CD4-positive, alpha-beta T cell (primary cell): ENCODE data around the gene TBC1D2. TPM values are rescaled to one million over a fixed set of nuclear protein-coding genes. Genes with fewer than 3 reads are reported as not detected.

Source experiments
- ATAC-seq: fragments of 200-7000 bp; cut with Tn5 transposase; one replicate; pipeline ENCODE4 v1.10.0; 2022; ENCODE audit warnings: mild to moderate bottlenecking; ENCODE audit not compliant: poor library complexity
- CTCF ChIA-PET: fragments of 350-600 bp; sonication (Branson Sonifier 250); formaldehyde crosslinking; loops from one replicate; lab custom pipeline; 2021; ENCODE audit warnings: antibody characterized with exemption, inconsistent platforms; lab: Charles Lee
- POLR2A ChIA-PET: fragments of 350-600 bp; sonication (Branson Sonifier 250); formaldehyde crosslinking; loops from one replicate; lab custom pipeline; 2021; ENCODE audit warnings: antibody characterized with exemption, inconsistent platforms; lab: Charles Lee
- DNase-seq, 14 experiments: peaks; one replicate each; pipeline ENCODE4 v3.0.0-alpha.2; 2013 to 2020; ENCODE audit warnings: mixed read lengths in 2 of 14
- H3K27ac ChIP-seq, 2 donors: one replicate each; pipeline versions ENCODE4 v1.5.1 to v1.7.0; 2013; ENCODE audit warnings: low read length in 2 of 2, low read depth in 1 of 2, mild to moderate bottlenecking in 1 of 2
- H3K27me3 ChIP-seq, 2 experiments: 1 replicate in 1 of 2; 2 replicates in 1 of 2; pipeline versions ENCODE4 v1.6.1 to v1.7.0; 2013; ENCODE audit warnings: low read length in 2 of 2, control low read depth in 1 of 2, mild to moderate bottlenecking in 1 of 2, moderate library complexity in 1 of 2; ENCODE audit not compliant: insufficient read depth in 2 of 2, control insufficient read depth in 1 of 2
- H3K36me3 ChIP-seq: one replicate; pipeline ENCODE4 v1.6.1; 2013; ENCODE audit warnings: low read length, control low read depth; ENCODE audit not compliant: insufficient read depth
- H3K4me1 ChIP-seq: one replicate; pipeline ENCODE4 v1.6.1; 2013; ENCODE audit warnings: low read length, control low read depth; ENCODE audit not compliant: insufficient read depth
- H3K4me3 ChIP-seq: one replicate; pipeline ENCODE4 v1.5.1; 2013; ENCODE audit warnings: mild to moderate bottlenecking, low read length, moderate library complexity
- H3K9me3 ChIP-seq, 2 experiments: 1 replicate in 1 of 2; 2 replicates in 1 of 2; pipeline versions ENCODE4 v1.6.1 to v1.7.0; 2013; ENCODE audit warnings: low read length in 2 of 2, mild to moderate bottlenecking in 2 of 2, control low read depth in 1 of 2, moderate library complexity in 1 of 2; ENCODE audit not compliant: control insufficient read depth in 1 of 2, insufficient read depth in 1 of 2
- H3K27ac Mint-ChIP-seq: one replicate; pipeline ENCODE4 v1.8.0; 2020; ENCODE audit warnings: mixed read lengths
- H3K27me3 Mint-ChIP-seq: one replicate; pipeline ENCODE4 v1.8.0; 2021; ENCODE audit warnings: mixed read lengths
- H3K36me3 Mint-ChIP-seq: one replicate; pipeline ENCODE4 v1.8.0; 2021; ENCODE audit warnings: low read depth, mixed read lengths
- H3K4me1 Mint-ChIP-seq: one replicate; pipeline ENCODE4 v1.8.0; 2021; ENCODE audit warnings: low read depth, mixed read lengths
- H3K4me3 Mint-ChIP-seq: one replicate; pipeline ENCODE4 v1.8.0; 2020; ENCODE audit warnings: mild to moderate bottlenecking, mixed read lengths
- H3K9me3 Mint-ChIP-seq: one replicate; pipeline ENCODE4 v1.8.0; 2020; ENCODE audit warnings: mixed read lengths
- intact Hi-C, 2 experiments: fragments of 100-400 bp; cut with DNase I in 1 of 2; cut with micrococcal nuclease in 1 of 2; formaldehyde crosslinking; loops; one replicate each; pipeline versions ENCODE4 v1.15.1 to v1.9.0; 2023 to 2025; cut with DNase I, micrococcal nuclease
- total RNA-seq, 174 experiments: library from RNA in 2 of 174; stranded (reverse) in 2 of 174; gene quantifications; one replicate each; pipeline ENCODE4 v1.2.3 and lab custom pipeline; 2021 to 2026
- TF ChIP-seq, protein P1 (sequence below): fragments of 200-600 bp; IDR thresholded peaks from one replicate; pipeline ENCODE4 v1.8.0; 2022; ENCODE audit warnings: antibody characterized with exemption, mild to moderate bottlenecking

Gene TBC1D2
- total RNA-seq, 2 experiments from 2014 or later = 2.9 to 4.0 TPM

- no peaks in the 10 kb centered on the region for H3K9me3 ChIP-seq
- DNase-seq (no peak), ATAC-seq (no peak)
- intact Hi-C loops = no loop called here
- H3K4me3 Mint-ChIP-seq = no peak overlapping the region
- TF ChIP-seq, protein P1, sequence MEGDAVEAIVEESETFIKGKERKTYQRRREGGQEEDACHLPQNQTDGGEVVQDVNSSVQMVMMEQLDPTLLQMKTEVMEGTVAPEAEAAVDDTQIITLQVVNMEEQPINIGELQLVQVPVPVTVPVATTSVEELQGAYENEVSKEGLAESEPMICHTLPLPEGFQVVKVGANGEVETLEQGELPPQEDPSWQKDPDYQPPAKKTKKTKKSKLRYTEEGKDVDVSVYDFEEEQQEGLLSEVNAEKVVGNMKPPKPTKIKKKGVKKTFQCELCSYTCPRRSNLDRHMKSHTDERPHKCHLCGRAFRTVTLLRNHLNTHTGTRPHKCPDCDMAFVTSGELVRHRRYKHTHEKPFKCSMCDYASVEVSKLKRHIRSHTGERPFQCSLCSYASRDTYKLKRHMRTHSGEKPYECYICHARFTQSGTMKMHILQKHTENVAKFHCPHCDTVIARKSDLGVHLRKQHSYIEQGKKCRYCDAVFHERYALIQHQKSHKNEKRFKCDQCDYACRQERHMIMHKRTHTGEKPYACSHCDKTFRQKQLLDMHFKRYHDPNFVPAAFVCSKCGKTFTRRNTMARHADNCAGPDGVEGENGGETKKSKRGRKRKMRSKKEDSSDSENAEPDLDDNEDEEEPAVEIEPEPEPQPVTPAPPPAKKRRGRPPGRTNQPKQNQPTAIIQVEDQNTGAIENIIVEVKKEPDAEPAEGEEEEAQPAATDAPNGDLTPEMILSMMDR = no peak
- no peak overlapping the region for H3K27ac ChIP-seq
- peaks cover 12% of the 10 kb centered on the region for H3K36me3 ChIP-seq
- no peaks in the 10 kb centered on the region for H3K27me3 Mint-ChIP-seq
- peaks cover 8% of the 10 kb centered on the region for H3K4me1 ChIP-seq
- no peak overlapping the region for H3K27ac Mint-ChIP-seq
- ChIA-PET CTCF (interaction anchor here (2.4 kb wide), 1 partner anchor 56 kb away, joined by 8 read pairs; no protein-coding TSS in a partner anchor), POLR2A (no interaction called here)
- H3K36me3 Mint-ChIP-seq = peaks cover 7% of the 10 kb centered on the region
- no peaks in the 10 kb centered on the region for H3K9me3 Mint-ChIP-seq
- H3K4me3 ChIP-seq = no peak overlapping the region
- H3K27me3 ChIP-seq = no peaks in the 10 kb centered on the region
- H3K4me1 Mint-ChIP-seq = peaks cover 6% of the 10 kb centered on the region
Measured at GRCh38 chr9:98207606-98208005, 47.8 kb downstream of the TBC1D2 start.

GRCh38 chr9:98206754-98207153, 48.7 kb downstream of the TBC1D2 start:
- H3K9me3 ChIP-seq = no peaks in the 10 kb centered on the region
- peaks cover 8% of the 10 kb centered on the region for H3K4me1 ChIP-seq
- ATAC-seq (no peak), DNase-seq (no peak)
- no peaks in the 10 kb centered on the region for H3K36me3 Mint-ChIP-seq
- POLR2A ChIA-PET = interaction anchor here (0.5 kb wide), 1 partner anchor 132 kb away, joined by 3 read pairs; no protein-coding TSS in a partner anchor
- H3K27ac ChIP-seq = no peak overlapping the region
- no peak overlapping the region for H3K4me3 Mint-ChIP-seq
- H3K36me3 ChIP-seq = peaks cover 10% of the 10 kb centered on the region
- no peaks in the 10 kb centered on the region for H3K9me3 Mint-ChIP-seq
- TF ChIP-seq, protein P1 = no peak
- H3K27me3 ChIP-seq = no peaks in the 10 kb centered on the region
- H3K4me1 Mint-ChIP-seq = peaks cover 6% of the 10 kb centered on the region
- intact Hi-C loops = no loop called here
- CTCF ChIA-PET = interaction anchor here (2.4 kb wide), 1 partner anchor 57 kb away, joined by 8 read pairs; no protein-coding TSS in a partner anchor
- no peak overlapping the region for H3K4me3 ChIP-seq
- H3K27ac Mint-ChIP-seq = no peak overlapping the region
- H3K27me3 Mint-ChIP-seq = no peaks in the 10 kb centered on the region

DNA sequence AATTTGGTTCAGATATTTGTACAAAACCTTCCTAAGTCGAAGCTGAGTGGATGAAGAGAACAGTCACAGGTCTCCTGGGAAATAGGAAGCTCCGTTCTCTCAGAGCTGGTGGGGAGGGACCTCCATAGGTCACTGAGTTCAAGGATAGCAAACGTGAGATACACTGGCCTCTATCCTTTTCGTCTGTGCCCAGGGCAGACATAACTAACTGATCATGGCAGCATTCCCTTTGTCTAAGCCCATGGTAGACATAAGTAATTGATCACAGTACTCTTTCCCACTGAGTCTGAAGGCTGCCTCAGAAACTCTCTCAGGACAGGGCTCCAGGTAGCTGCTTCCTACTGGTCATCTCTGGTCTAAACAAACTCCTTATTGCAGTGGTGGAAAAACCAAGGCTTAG, 50.8 kb downstream of the TBC1D2 start:
- TF ChIP-seq, protein P1 = no peak
- ATAC-seq = no peak
- no peaks in the 10 kb centered on the region for H3K27me3 Mint-ChIP-seq
- no peak overlapping the region for H3K4me3 Mint-ChIP-seq
- no peak overlapping the region for H3K27ac ChIP-seq
- no peaks in the 10 kb centered on the region for H3K9me3 ChIP-seq
- H3K9me3 Mint-ChIP-seq = no peaks in the 10 kb centered on the region
- H3K4me1 Mint-ChIP-seq = peaks cover 6% of the 10 kb centered on the region
- ChIA-PET CTCF (interaction anchor here (0.9 to 2.9 kb wide), 7 partner anchors 10 to 161 kb away, joined by 3 to 22 read pairs (median 5); partner anchors contain the start of gene TBC1D2), POLR2A (interaction anchor here (0.8 to 1.9 kb wide), 3 partner anchors 17 to 282 kb away, joined by 3 to 10 read pairs (median 3); partner anchors contain the start of genes TBC1D2 and TRMO)
- peaks cover 8% of the 10 kb centered on the region for H3K4me1 ChIP-seq
- H3K27me3 ChIP-seq = no peaks in the 10 kb centered on the region
- H3K4me3 ChIP-seq = no peak overlapping the region
- intact Hi-C loops = loop anchor here (1.0 to 2.0 kb wide), 4 partner anchors 59 to 130 kb away; partner anchors contain the start of gene TRIM14 (in 1 of the 2)
- H3K36me3 Mint-ChIP-seq = peaks cover 5% of the 10 kb centered on the region
- H3K27ac Mint-ChIP-seq = no peak overlapping the region
- H3K36me3 ChIP-seq = peaks cover 2% of the 10 kb centered on the region
- no peak for DNase-seq
